Ecto neural progenitor cell (in vitro differentiated cells): ENCODE results near the gene MYRF.
A peak's percentile ranks its signal among the peaks of the same experiment; 100 is the strongest.

ENCODE experiments used
- DNase-seq: peaks from one replicate; pipeline ENCODE4 v3.0.0-alpha.2; 2018; ENCODE audit warnings: low spot score

Gene MYRF

GRCh38 chr11:61760946-61761345 is 8.5 kb downstream of the MYRF start:
- DNase-seq, result no peak

DNA sequence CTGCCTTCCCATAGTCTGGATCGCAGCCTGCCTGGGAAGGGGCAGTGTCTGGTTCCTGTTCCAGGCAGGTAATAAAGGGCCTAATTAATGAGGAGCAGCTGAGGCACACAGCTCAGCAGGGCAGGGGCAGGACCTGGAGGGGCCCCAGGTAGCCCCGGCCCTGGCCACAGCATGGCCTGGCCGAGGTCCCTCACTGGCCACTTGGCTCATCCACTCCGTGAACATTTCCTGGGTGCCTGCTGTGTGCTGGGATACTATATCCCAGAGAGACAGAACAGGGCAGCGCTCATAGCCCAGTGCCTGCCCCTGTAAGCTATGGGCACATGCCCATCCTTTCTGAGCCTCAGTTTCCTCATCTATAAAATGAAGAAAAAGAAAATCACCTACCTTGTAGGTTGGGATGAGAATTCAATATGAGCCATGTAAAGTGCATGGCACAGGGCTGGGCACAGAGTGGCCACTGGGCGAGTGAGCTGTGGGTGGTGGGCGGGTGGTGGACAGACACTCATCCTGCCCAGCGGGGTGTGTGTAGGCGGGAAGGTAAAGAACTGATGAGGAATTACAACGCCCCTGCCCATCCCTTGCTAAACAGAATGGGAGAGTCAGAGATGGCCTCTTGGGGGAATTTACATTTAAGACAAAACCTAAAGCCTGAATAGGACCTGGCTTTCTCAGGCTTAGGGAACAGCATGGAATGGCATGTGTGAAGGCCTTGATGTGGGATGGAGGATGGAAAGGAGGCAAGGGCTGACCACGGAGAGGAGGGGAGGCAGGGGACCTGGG is 9.2 kb downstream of the MYRF start:
- no peak for DNase-seq

- DNase-seq, result no peak
These were observed 9.8 kb downstream of the MYRF start for GRCh38 chr11:61762223-61762615.

DNA sequence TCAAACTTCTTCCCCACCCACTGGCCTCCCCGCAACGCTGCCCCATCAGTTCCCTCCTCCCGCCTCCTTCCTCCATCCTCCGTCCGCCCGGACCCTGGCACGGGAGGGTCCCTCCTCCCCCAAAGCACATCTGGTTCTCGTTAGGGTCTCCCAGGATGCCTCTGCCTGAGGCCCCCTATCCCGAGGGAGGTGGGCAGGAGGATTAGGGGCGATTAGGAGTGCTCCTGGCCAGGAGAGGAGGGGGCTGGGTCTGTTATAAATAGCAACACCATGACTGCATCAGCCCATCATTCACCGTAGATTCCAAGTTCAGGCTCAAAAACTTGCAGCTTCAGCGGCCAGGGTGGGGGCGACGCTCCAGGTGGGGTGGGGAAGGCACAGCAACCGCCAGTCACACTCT is 10.4 kb downstream of the MYRF start:
- DNase-seq, result no peak

GRCh38 chr11:61763930-61764605 is 11.6 kb downstream of the MYRF start:
- no peak for DNase-seq

- no peak for DNase-seq
These were observed 12.3 kb downstream of the MYRF start for GRCh38 chr11:61764606-61765260.

DNA sequence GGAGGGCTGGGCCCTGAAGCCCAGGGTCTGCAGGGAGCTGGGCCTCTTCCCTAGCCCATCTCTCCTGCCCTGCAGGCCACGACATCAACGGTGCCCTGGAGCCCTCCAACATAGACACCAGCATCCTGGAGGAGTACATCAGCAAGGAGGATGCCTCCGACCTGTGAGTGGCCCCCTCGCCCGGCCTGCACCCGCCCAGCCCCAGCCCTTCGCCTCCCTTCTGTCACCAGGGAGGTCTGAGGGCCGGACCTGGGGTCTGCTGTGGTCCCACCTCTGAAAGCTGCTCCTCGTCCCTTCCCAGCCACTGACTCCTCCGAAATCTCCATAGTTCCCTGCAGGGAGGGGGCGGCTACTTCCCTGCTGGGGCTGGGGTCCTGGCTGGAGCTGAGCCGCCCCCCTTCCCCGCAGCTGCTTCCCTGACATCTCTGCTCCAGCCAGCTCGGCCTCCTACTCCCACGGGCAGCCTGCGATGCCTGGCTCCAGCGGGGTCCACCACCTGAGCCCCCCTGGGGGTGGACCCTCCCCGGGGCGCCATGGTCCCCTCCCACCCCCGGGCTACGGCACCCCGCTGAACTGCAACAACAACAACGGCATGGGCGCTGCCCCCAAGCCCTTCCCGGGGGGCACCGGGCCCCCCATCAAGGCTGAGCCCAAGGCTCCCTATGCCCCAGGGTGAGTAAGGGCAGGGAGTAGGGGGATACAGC is 13.3 kb downstream of the MYRF start:
- DNase-seq, result no peak

GRCh38 chr11:61766353-61766841 is 14.0 kb downstream of the MYRF start:
- no peak for DNase-seq

- DNase-seq, result no peak
These were observed 16.1 kb downstream of the MYRF start for GRCh38 chr11:61768376-61769076.

- peak; percentile 59 for DNase-seq
These were observed 16.9 kb downstream of the MYRF start for GRCh38 chr11:61769169-61769920.

GRCh38 chr11:61769946-61770683 is 17.7 kb downstream of the MYRF start:
- no peak for DNase-seq

- no peak for DNase-seq
These were observed 18.9 kb downstream of the MYRF start for GRCh38 chr11:61771195-61771894.

- DNase-seq, result no peak
These were observed 19.6 kb downstream of the MYRF start for GRCh38 chr11:61771985-61772455.

- no peak for DNase-seq
These were observed 20.9 kb downstream of the MYRF start for GRCh38 chr11:61773356-61773755.

GRCh38 chr11:61773809-61774208 is 21.4 kb downstream of the MYRF start:
- no peak for DNase-seq

GRCh38 chr11:61774411-61774810 is 22.0 kb downstream of the MYRF start:
- DNase-seq, result no peak

GRCh38 chr11:61775106-61775505 is 22.7 kb downstream of the MYRF start:
- no peak for DNase-seq

GRCh38 chr11:61775606-61776554 is 23.4 kb downstream of the MYRF start:
- no peak for DNase-seq
